ENCODE results near the gene SSTR4.

- TF ChIP-seq POLR2AphosphoS5 (IDR thresholded peaks at IDR 0.05; ENCODE audit: low read depth, low read length) (no peak), SIN3A (IDR thresholded peaks at IDR 0.05; ENCODE audit: borderline replicate concordance, insufficient read depth, low read length) (no peak)
Measured at GRCh38 chr20:23069108-23069507, 34.0 kb downstream of the SSTR4 start.
